Measurements from ENCODE around the gene AFF1.

Gene AFF1

DNA sequence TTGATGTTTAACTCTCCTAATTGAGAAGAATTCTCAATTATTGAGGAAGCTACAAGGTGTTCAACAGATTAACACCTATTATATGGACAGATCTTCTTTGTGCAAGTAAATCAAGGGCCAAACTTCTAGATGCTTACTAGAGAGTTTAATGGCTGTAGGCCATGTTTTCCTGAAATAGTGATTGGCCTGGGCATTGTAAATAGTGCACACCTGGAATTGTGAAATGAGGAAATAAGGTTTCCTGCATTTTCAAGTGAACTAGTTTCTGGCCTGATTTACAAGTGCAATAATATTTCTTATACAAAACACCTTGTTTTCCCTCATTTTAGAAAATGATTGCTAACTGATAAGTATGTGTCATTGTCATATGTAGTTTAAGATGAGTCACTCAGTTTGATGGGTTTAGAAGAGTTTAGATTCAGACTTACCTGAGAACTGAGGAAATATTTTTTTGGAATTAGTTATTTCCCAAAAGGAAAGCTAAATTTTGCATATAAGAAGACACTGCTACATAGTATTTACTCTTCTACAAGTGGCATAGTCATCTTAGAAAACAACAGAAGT is 21.2 kb downstream of the AFF1 start:
- TF ChIP-seq TAF1 (IDR thresholded peaks at IDR 0.05; ENCODE audit: borderline replicate concordance, insufficient read depth, low read length) (no peak), FOXP2 (optimal IDR thresholded peaks at IDR 0.05; ENCODE audit: borderline replicate concordance, extremely low read depth, extremely low read length, insufficient read depth) (no peak), POLR2AphosphoS5 (IDR thresholded peaks at IDR 0.05; ENCODE audit: low read depth, low read length) (no peak)
- TF ChIP-seq, protein P1, sequence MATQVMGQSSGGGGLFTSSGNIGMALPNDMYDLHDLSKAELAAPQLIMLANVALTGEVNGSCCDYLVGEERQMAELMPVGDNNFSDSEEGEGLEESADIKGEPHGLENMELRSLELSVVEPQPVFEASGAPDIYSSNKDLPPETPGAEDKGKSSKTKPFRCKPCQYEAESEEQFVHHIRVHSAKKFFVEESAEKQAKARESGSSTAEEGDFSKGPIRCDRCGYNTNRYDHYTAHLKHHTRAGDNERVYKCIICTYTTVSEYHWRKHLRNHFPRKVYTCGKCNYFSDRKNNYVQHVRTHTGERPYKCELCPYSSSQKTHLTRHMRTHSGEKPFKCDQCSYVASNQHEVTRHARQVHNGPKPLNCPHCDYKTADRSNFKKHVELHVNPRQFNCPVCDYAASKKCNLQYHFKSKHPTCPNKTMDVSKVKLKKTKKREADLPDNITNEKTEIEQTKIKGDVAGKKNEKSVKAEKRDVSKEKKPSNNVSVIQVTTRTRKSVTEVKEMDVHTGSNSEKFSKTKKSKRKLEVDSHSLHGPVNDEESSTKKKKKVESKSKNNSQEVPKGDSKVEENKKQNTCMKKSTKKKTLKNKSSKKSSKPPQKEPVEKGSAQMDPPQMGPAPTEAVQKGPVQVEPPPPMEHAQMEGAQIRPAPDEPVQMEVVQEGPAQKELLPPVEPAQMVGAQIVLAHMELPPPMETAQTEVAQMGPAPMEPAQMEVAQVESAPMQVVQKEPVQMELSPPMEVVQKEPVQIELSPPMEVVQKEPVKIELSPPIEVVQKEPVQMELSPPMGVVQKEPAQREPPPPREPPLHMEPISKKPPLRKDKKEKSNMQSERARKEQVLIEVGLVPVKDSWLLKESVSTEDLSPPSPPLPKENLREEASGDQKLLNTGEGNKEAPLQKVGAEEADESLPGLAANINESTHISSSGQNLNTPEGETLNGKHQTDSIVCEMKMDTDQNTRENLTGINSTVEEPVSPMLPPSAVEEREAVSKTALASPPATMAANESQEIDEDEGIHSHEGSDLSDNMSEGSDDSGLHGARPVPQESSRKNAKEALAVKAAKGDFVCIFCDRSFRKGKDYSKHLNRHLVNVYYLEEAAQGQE (IDR thresholded peaks at IDR 0.05; ENCODE audit: insufficient read depth in 1 of 2, low read depth in 2 of 2, low read length in 2 of 2) = no peak

DNA sequence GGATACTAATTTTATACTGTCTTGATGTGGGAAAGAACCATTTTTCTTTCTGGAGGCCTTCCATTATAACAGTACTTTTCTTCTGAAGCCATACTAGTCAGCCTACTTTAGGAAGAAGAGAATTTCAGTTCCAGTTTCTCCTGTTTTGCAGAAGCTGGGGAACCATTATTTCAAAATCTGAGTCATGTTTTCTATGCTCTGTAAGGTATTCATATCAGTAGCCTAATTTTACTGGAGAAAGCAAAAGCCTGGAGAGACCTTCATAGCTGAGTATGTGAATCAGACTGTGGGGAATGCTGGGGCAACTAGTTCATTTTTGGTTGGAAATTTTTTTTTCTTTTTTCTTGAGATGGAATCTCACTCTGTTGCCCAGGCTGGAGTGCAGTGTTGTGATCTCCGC is 22.4 kb downstream of the AFF1 start:
- no peak for TF ChIP-seq TAF1 (IDR thresholded peaks at IDR 0.05; ENCODE audit: borderline replicate concordance, insufficient read depth, low read length)
- TF ChIP-seq FOXP2 (optimal IDR thresholded peaks at IDR 0.05; ENCODE audit: borderline replicate concordance, extremely low read depth, extremely low read length, insufficient read depth) = no peak
- TF ChIP-seq, protein P1 (IDR thresholded peaks at IDR 0.05; ENCODE audit: insufficient read depth in 1 of 2, low read depth in 2 of 2, low read length in 2 of 2) = no peak
- TF ChIP-seq POLR2AphosphoS5 (IDR thresholded peaks at IDR 0.05; ENCODE audit: low read depth, low read length) = no peak
- no peak for TF ChIP-seq SIN3A (IDR thresholded peaks at IDR 0.05; ENCODE audit: borderline replicate concordance, insufficient read depth, low read length)

DNA sequence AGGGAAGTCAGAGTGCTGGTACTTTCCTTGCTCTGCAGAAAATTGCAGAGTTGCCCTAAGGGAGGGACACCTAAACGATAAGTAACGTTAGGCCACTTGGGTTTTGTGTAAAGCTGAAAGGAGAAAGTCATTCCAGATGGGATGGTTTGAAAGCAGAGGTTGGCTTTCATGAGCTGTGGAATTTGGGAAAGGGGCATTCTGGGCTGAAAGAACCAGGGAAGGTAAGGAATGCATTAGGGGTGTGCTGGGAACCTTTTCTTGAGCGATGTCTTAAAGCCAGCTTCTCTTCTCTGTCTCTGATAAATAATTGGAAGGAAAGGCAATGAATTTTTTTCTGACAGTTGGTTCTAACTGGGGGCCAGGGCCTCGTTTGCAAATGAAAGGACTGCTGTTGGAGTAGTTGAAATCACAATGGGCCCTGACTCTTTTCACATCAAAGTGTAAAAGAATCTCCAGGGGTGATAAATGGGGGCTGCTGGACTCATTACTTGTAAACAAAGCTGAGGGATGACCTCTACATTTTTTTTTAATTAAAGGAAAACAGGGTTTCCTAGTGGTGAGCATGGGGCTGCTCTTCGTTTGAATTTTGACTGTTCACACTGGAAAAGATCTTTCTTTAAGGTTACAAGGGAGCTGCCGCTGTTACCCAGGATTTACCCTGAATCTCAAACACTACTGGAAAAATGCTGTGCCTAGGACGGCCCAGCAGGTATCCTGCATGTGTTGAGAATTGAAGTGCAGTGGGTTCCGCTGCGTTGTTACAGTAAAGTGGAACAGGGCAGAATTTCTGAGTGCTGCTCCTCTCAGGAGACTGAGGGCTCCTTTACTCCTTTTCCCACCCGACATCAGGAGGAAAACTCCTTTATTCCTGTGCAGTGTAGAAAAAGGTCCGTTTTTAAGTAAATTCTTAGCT is 25.0 kb downstream of the AFF1 start:
- TF ChIP-seq, protein P1 (IDR thresholded peaks at IDR 0.05; ENCODE audit: insufficient read depth in 1 of 2, low read depth in 2 of 2, low read length in 2 of 2) = no peak
- TF ChIP-seq TAF1 (IDR thresholded peaks at IDR 0.05; ENCODE audit: borderline replicate concordance, insufficient read depth, low read length) (no peak), SIN3A (IDR thresholded peaks at IDR 0.05; ENCODE audit: borderline replicate concordance, insufficient read depth, low read length) (no peak), POLR2AphosphoS5 (IDR thresholded peaks at IDR 0.05; ENCODE audit: low read depth, low read length) (no peak), FOXP2 (optimal IDR thresholded peaks at IDR 0.05; ENCODE audit: borderline replicate concordance, extremely low read depth, extremely low read length, insufficient read depth) (no peak)

DNA sequence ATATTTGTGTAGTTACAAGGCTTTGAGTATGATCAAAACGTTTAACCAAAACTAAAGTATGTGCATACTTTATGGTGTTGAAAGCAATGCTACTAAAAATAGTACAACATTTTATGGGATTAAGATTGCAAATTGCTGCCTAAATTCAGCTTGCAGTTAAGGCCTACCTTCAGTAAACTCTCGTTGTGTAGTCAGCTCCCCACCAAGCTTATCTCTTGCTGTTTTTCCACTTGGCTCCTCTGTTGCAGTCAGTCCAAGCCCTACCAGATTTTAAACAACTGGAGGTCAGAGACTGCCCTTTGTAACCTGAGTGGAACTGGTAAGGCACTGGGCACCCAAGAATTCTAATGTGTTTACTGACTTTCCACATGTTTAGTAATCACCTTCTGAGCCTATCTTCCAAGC is 25.7 kb downstream of the AFF1 start:
- TF ChIP-seq SIN3A (IDR thresholded peaks at IDR 0.05; ENCODE audit: borderline replicate concordance, insufficient read depth, low read length) = no peak
- no peak for TF ChIP-seq POLR2AphosphoS5 (IDR thresholded peaks at IDR 0.05; ENCODE audit: low read depth, low read length)
- no peak for TF ChIP-seq TAF1 (IDR thresholded peaks at IDR 0.05; ENCODE audit: borderline replicate concordance, insufficient read depth, low read length)
- TF ChIP-seq, protein P1 (IDR thresholded peaks at IDR 0.05; ENCODE audit: insufficient read depth in 1 of 2, low read depth in 2 of 2, low read length in 2 of 2) = no peak
- no peak for TF ChIP-seq FOXP2 (optimal IDR thresholded peaks at IDR 0.05; ENCODE audit: borderline replicate concordance, extremely low read depth, extremely low read length, insufficient read depth)

Data from PFSK-1 (cell line).